Measurements from ENCODE around the gene SLC26A1.
"Not testable (repeated sequence)": the region's sequence is repeated elsewhere in the genome, so short reads cannot be mapped to it uniquely, and the experiment has no call there.

The SLC26A1 gene

DNA sequence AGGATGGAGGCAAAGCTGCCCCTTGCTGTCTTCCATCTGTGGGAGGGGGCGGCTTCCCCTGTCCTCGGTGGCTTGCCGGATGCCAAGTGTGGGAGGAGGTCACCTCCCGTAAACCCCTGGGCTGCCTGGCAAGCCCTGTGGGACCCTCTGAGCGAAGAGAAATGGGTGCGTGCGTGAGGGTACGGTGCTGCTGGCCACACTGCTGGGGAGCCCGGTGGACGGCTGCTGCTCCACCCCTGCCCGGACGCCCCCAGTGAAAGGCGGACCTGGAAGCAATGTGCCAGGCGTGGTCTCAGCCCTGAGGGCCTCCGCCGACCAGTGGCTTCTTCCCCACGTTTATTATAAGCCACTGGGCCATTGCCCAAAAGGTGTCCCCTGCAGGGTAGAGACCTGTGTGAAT lies 10.9 kb downstream of the SLC26A1 start:
- Histone ChIP-seq H3K9ac (ENCODE audit: low read depth, low read length, poor library complexity) (no peak overlapping the region), H3K4me3 (ENCODE audit: low read length in 2 of 2) (no peak overlapping the region), H2BK15ac (ENCODE audit: low read length) (no peak overlapping the region), H2AFZ (ENCODE audit: low read length) (no peak overlapping the region), H2BK12ac (ENCODE audit: low read length) (no peak overlapping the region), H2AK5ac (ENCODE audit: low read depth, low read length) (no peak overlapping the region), H3K27me3 (ENCODE audit: control insufficient read depth in 3 of 3, insufficient read depth in 3 of 3, low read depth in 1 of 3, low read length in 3 of 3) (peaks cover 0 to 49% (median 4%) of the 10 kb centered on the region in 3 experiments), H3K18ac (ENCODE audit: low read length) (no peak overlapping the region), H4K8ac (ENCODE audit: low read depth, low read length) (no peak overlapping the region), H3K4ac (ENCODE audit: low read length) (no peak overlapping the region), H3K9me3 (replicated peaks in 1 of 2; ENCODE audit: control insufficient read depth in 2 of 2, insufficient read depth in 1 of 2, low read depth in 1 of 2, low read length in 2 of 2) (no peaks in the 10 kb centered on the region), H3K23ac (ENCODE audit: low read depth, low read length, poor library complexity) (no peak overlapping the region), H4K91ac (ENCODE audit: low read depth, low read length, poor library complexity) (no peak overlapping the region), H3K27ac (replicated peaks; ENCODE audit: low read length) (no peak overlapping the region), H3K36me3 (replicated peaks in 1 of 2; ENCODE audit: control insufficient read depth in 2 of 2, insufficient read depth in 2 of 2, low read length in 2 of 2) (no peaks in the 10 kb centered on the region), H3K79me1 (ENCODE audit: low read depth, low read length) (peaks cover under 1% of the 10 kb centered on the region), H3K14ac (ENCODE audit: low read length) (no peak overlapping the region), H3K4me2 (ENCODE audit: insufficient read depth, low read length, poor library complexity, severe bottlenecking) (no peak overlapping the region), H2BK5ac (ENCODE audit: low read length) (no peak overlapping the region), H2BK120ac (ENCODE audit: low read depth, low read length) (no peak overlapping the region), H3K4me1 (ENCODE audit: control insufficient read depth in 2 of 2, insufficient read depth in 1 of 2, low read depth in 1 of 2, low read length in 2 of 2) (peaks cover 2 to 6% of the 10 kb centered on the region in 2 donors)
- WGBS, 2 donors (ENCODE audit: extremely low coverage in 2 of 2, insufficient read length in 2 of 2, insufficient replicate concordance in 1 of 2): no CpG with 5 or more reads among the region's 17 CpGs
- no peak for DNase-seq (ENCODE audit: low spot score)

DNA sequence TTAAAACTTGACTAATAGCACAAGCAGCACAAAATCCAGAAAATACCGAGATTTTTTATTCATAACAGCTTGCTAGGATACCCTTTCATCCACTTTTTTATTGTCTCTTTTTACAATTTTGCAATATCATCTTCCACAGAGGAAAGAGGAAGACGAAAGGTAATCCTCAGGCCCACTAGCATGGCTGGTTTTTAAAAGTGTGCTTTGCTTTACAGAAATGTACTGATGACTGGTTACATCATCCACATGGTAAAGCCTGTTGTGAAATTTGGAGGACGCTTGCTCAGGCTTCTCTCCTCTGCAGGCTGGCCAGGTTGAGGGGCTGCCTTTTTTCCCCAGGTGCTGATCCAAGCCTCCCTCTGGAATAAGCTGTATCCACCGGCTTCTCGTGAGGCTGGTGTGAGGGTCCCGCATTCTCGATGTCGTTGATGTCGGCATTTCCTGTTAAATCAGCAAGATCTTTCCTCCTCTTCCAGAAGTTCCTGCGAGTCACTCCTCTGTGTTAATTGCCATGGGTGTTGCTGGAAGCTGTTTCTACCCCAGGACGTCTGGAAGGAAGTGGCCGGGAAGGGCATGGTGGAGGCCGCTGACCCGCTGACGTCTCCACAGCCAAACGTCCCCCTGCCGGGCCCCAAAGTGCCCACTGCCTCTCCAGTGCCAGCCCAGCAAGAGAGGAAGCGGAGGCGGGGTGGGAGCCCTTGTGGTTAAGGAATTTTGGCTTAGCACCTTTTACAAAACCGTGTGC lies 14.1 kb downstream of the SLC26A1 start:
- no peak overlapping the region for H3K27ac ChIP-seq (replicated peaks; ENCODE audit: low read length)
- H3K9ac ChIP-seq (ENCODE audit: low read depth, low read length, poor library complexity): no peak overlapping the region
- no peaks in the 10 kb centered on the region for H3K4me1 ChIP-seq (ENCODE audit: control insufficient read depth in 2 of 2, insufficient read depth in 1 of 2, low read depth in 1 of 2, low read length in 2 of 2)
- peaks cover 7 to 11% of the 10 kb centered on the region in 2 donors for H3K9me3 ChIP-seq (replicated peaks in 1 of 2; ENCODE audit: control insufficient read depth in 2 of 2, insufficient read depth in 1 of 2, low read depth in 1 of 2, low read length in 2 of 2)
- H3K27me3 ChIP-seq (ENCODE audit: control insufficient read depth in 3 of 3, insufficient read depth in 3 of 3, low read depth in 1 of 3, low read length in 3 of 3): peaks cover 0 to 23% (median 0%) of the 10 kb centered on the region in 3 experiments
- no peak overlapping the region for H3K4me2 ChIP-seq (ENCODE audit: insufficient read depth, low read length, poor library complexity, severe bottlenecking)
- no peak overlapping the region for H2BK12ac ChIP-seq (ENCODE audit: low read length)
- no peak overlapping the region for H2BK5ac ChIP-seq (ENCODE audit: low read length)
- no peak overlapping the region for H3K4ac ChIP-seq (ENCODE audit: low read length)
- no peak overlapping the region for H4K91ac ChIP-seq (ENCODE audit: low read depth, low read length, poor library complexity)
- no peaks in the 10 kb centered on the region for H3K79me1 ChIP-seq (ENCODE audit: low read depth, low read length)
- peak overlapping the region; percentile 14 for H2AFZ ChIP-seq (ENCODE audit: low read length)
- H2AK5ac ChIP-seq (ENCODE audit: low read depth, low read length): no peak overlapping the region
- H3K14ac ChIP-seq (ENCODE audit: low read length): no peak overlapping the region
- H3K4me3 ChIP-seq (ENCODE audit: low read length in 2 of 2): no peak overlapping the region
- H4K8ac ChIP-seq (ENCODE audit: low read depth, low read length): no peak overlapping the region
- no peak overlapping the region for H2BK120ac ChIP-seq (ENCODE audit: low read depth, low read length)
- H3K18ac ChIP-seq (ENCODE audit: low read length): no peak overlapping the region
- H3K23ac ChIP-seq (ENCODE audit: low read depth, low read length, poor library complexity): no peak overlapping the region
- DNase-seq (ENCODE audit: low spot score): no peak
- no peak overlapping the region for H2BK15ac ChIP-seq (ENCODE audit: low read length)
- no CpG with 5 or more reads among the region's 20 CpGs for WGBS, 2 donors (ENCODE audit: extremely low coverage in 2 of 2, insufficient read length in 2 of 2, insufficient replicate concordance in 1 of 2)
- H3K36me3 ChIP-seq (replicated peaks in 1 of 2; ENCODE audit: control insufficient read depth in 2 of 2, insufficient read depth in 2 of 2, low read length in 2 of 2): no peaks in the 10 kb centered on the region

- H2BK120ac ChIP-seq (ENCODE audit: low read depth, low read length); DNase-seq (ENCODE audit: low spot score); H2BK5ac ChIP-seq (ENCODE audit: low read length); H4K91ac ChIP-seq (ENCODE audit: low read depth, low read length, poor library complexity); H3K23ac ChIP-seq (ENCODE audit: low read depth, low read length, poor library complexity); H3K18ac ChIP-seq (ENCODE audit: low read length); H2BK12ac ChIP-seq (ENCODE audit: low read length); H3K27ac ChIP-seq (replicated peaks; ENCODE audit: low read length); H2AFZ ChIP-seq (ENCODE audit: low read length); H3K36me3 ChIP-seq (replicated peaks in 1 of 2; ENCODE audit: control insufficient read depth in 2 of 2, insufficient read depth in 2 of 2, low read length in 2 of 2); H3K4ac ChIP-seq (ENCODE audit: low read length); H4K8ac ChIP-seq (ENCODE audit: low read depth, low read length); H3K79me1 ChIP-seq (ENCODE audit: low read depth, low read length); H3K9ac ChIP-seq (ENCODE audit: low read depth, low read length, poor library complexity); H2BK15ac ChIP-seq (ENCODE audit: low read length); H3K4me3 ChIP-seq (ENCODE audit: low read length in 2 of 2); H3K14ac ChIP-seq (ENCODE audit: low read length); H3K4me2 ChIP-seq (ENCODE audit: insufficient read depth, low read length, poor library complexity, severe bottlenecking); H2AK5ac ChIP-seq (ENCODE audit: low read depth, low read length): not testable (repeated sequence)
- H3K9me3 ChIP-seq (replicated peaks in 1 of 2; ENCODE audit: control insufficient read depth in 2 of 2, insufficient read depth in 1 of 2, low read depth in 1 of 2, low read length in 2 of 2): peaks cover 7 to 11% of the 10 kb centered on the region in 2 donors
- peaks cover 4 to 18% (median 6%) of the 10 kb centered on the region in 3 experiments for H3K27me3 ChIP-seq (ENCODE audit: control insufficient read depth in 3 of 3, insufficient read depth in 3 of 3, low read depth in 1 of 3, low read length in 3 of 3)
- peaks cover 2 to 10% of the 10 kb centered on the region in 2 donors for H3K4me1 ChIP-seq (ENCODE audit: control insufficient read depth in 2 of 2, insufficient read depth in 1 of 2, low read depth in 1 of 2, low read length in 2 of 2)
- WGBS, 2 donors (ENCODE audit: extremely low coverage in 2 of 2, insufficient read length in 2 of 2, insufficient replicate concordance in 1 of 2): no CpG with 5 or more reads among the region's 25 CpGs
These were observed 17.2 kb downstream of the SLC26A1 start for GRCh38 chr4:976016-976415.

GRCh38 chr4:974668-975067 lies 18.5 kb downstream of the SLC26A1 start:
- H3K4me2 ChIP-seq (ENCODE audit: insufficient read depth, low read length, poor library complexity, severe bottlenecking): no peak overlapping the region
- H2AK5ac ChIP-seq (ENCODE audit: low read depth, low read length): peak overlapping the region; percentile 83
- H3K4me3 ChIP-seq (ENCODE audit: low read length in 2 of 2): no peak overlapping the region
- no peak overlapping the region for H3K14ac ChIP-seq (ENCODE audit: low read length)
- H3K79me1 ChIP-seq (ENCODE audit: low read depth, low read length): no peaks in the 10 kb centered on the region
- no peak overlapping the region for H4K91ac ChIP-seq (ENCODE audit: low read depth, low read length, poor library complexity)
- no peak overlapping the region for H3K27ac ChIP-seq (replicated peaks; ENCODE audit: low read length)
- H2BK5ac ChIP-seq (ENCODE audit: low read length): peak overlapping the region; percentile 13
- no peak overlapping the region for H2AFZ ChIP-seq (ENCODE audit: low read length)
- peaks cover 2 to 10% of the 10 kb centered on the region in 2 donors for H3K4me1 ChIP-seq (ENCODE audit: control insufficient read depth in 2 of 2, insufficient read depth in 1 of 2, low read depth in 1 of 2, low read length in 2 of 2)
- H3K4ac ChIP-seq (ENCODE audit: low read length): no peak overlapping the region
- no peak overlapping the region for H4K8ac ChIP-seq (ENCODE audit: low read depth, low read length)
- no peak for DNase-seq (ENCODE audit: low spot score)
- no peak overlapping the region for H3K9ac ChIP-seq (ENCODE audit: low read depth, low read length, poor library complexity)
- H2BK15ac ChIP-seq (ENCODE audit: low read length): no peak overlapping the region
- H2BK12ac ChIP-seq (ENCODE audit: low read length): no peak overlapping the region
- H3K27me3 ChIP-seq (ENCODE audit: control insufficient read depth in 3 of 3, insufficient read depth in 3 of 3, low read depth in 1 of 3, low read length in 3 of 3): peaks cover 4 to 24% (median 6%) of the 10 kb centered on the region in 3 experiments
- H3K36me3 ChIP-seq (replicated peaks in 1 of 2; ENCODE audit: control insufficient read depth in 2 of 2, insufficient read depth in 2 of 2, low read length in 2 of 2): no peaks in the 10 kb centered on the region
- H3K9me3 ChIP-seq (replicated peaks in 1 of 2; ENCODE audit: control insufficient read depth in 2 of 2, insufficient read depth in 1 of 2, low read depth in 1 of 2, low read length in 2 of 2): peaks cover 7 to 11% of the 10 kb centered on the region in 2 donors
- no peak overlapping the region for H3K23ac ChIP-seq (ENCODE audit: low read depth, low read length, poor library complexity)
- no peak overlapping the region for H3K18ac ChIP-seq (ENCODE audit: low read length)
- WGBS, 2 donors (ENCODE audit: extremely low coverage in 2 of 2, insufficient read length in 2 of 2, insufficient replicate concordance in 1 of 2): no CpG with 5 or more reads among the region's 9 CpGs
- H2BK120ac ChIP-seq (ENCODE audit: low read depth, low read length): no peak overlapping the region
